HG02852 (cell line): ENCODE measurements around the gene RFPL2.
"Not testable (repeated sequence)": the region's sequence is repeated elsewhere in the genome, so short reads cannot be mapped to it uniquely, and the experiment has no call there.

Experiments
- ATAC-seq: cut with Tn5 transposase; IDR thresholded peaks from one replicate; pipeline ENCODE4 v1.9.1; 2021; ENCODE audit warnings: mild to moderate bottlenecking, moderate library complexity; ENCODE audit not compliant: unreplicated experiment

Gene RFPL2

GRCh38 chr22:32175115-32175514, 29.8 kb downstream of the RFPL2 start:
- no peak for ATAC-seq

GRCh38 chr22:32165681-32166080, 39.2 kb downstream of the RFPL2 start:
- ATAC-seq = no peak

GRCh38 chr22:32164075-32164860, 40.6 kb downstream of the RFPL2 start:
- ATAC-seq = no peak

GRCh38 chr22:32160411-32160810, 44.5 kb downstream of the RFPL2 start:
- not testable (repeated sequence) for ATAC-seq

GRCh38 chr22:32158712-32159533, 46.0 kb downstream of the RFPL2 start, which contains the start of gene C22orf42:
TSS of gene C22orf42 (minus strand) at chr22:32159303. CDS start at chr22:32159215, 88 bp downstream.
- no peak for ATAC-seq

- ATAC-seq = not testable (repeated sequence)
Observed at GRCh38 chr22:32157632-32158031, 47.2 kb downstream of the RFPL2 start.

GRCh38 chr22:32154727-32155126, 50.1 kb downstream of the RFPL2 start:
- not testable (repeated sequence) for ATAC-seq

- ATAC-seq = not testable (repeated sequence)
Observed at GRCh38 chr22:32151641-32152040, 53.2 kb downstream of the RFPL2 start.

GRCh38 chr22:32150647-32151046, 54.2 kb downstream of the RFPL2 start:
- ATAC-seq = not testable (repeated sequence)

GRCh38 chr22:32148372-32148771, 56.5 kb downstream of the RFPL2 start:
- ATAC-seq = not testable (repeated sequence)

- not testable (repeated sequence) for ATAC-seq
Observed at GRCh38 chr22:32147128-32147527, 57.7 kb downstream of the RFPL2 start.

- no peak for ATAC-seq
Observed at GRCh38 chr22:32144496-32145274, 60.2 kb downstream of the RFPL2 start.

- no peak for ATAC-seq
Observed at GRCh38 chr22:32142600-32142999, 62.3 kb downstream of the RFPL2 start.

GRCh38 chr22:32140688-32141087, 64.2 kb downstream of the RFPL2 start:
- ATAC-seq = not testable (repeated sequence)
